CD14-positive monocyte (primary cell): ENCODE results near the gene USP31. TPM values are rescaled to one million over a fixed set of nuclear protein-coding genes. Genes with fewer than 3 reads are reported as not detected.
A peak's percentile ranks its signal among the peaks of the same experiment; 100 is the strongest.

Source experiments
- DNase-seq, 3 donors: peaks; one replicate each; pipeline ENCODE4 v3.0.0-alpha.2; 2011 to 2022
- H2AFZ ChIP-seq: 2 replicates; pipeline ENCODE4 v1.6.0; 2012; ENCODE audit warnings: mild to moderate bottlenecking, low read depth, low read length, inconsistent platforms; ENCODE audit not compliant: insufficient read depth, poor library complexity, severe bottlenecking
- H3K27ac ChIP-seq, 2 donors: 1 replicate in 1 of 2; 2 replicates in 1 of 2; pipeline ENCODE4 v1.5.1; 2012 to 2013; ENCODE audit warnings: low read length in 2 of 2, control low read depth in 1 of 2, inconsistent platforms in 1 of 2, low read depth in 1 of 2, mild to moderate bottlenecking in 1 of 2
- H3K27me3 ChIP-seq, 2 donors: one replicate each; pipeline versions ENCODE4 v1.6.0 to v1.6.1; 2011 to 2013; ENCODE audit warnings: low read length in 2 of 2; ENCODE audit not compliant: control insufficient read depth in 2 of 2, insufficient read depth in 2 of 2
- H3K36me3 ChIP-seq, 2 donors: replicated peaks in 1 of 2; 1 replicate in 1 of 2; 2 replicates in 1 of 2; pipeline versions ENCODE4 v1.5.1 to v1.6.1; 2012 to 2013; ENCODE audit warnings: low read length in 2 of 2, control low read depth in 1 of 2, inconsistent platforms in 1 of 2, mild to moderate bottlenecking in 1 of 2; ENCODE audit not compliant: insufficient read depth in 2 of 2, control insufficient read depth in 1 of 2
- H3K4me1 ChIP-seq, 2 donors: 1 replicate in 1 of 2; 2 replicates in 1 of 2; pipeline versions ENCODE4 v1.5.1 to v1.6.1; 2012 to 2013; ENCODE audit warnings: low read length in 2 of 2, control low read depth in 1 of 2, inconsistent platforms in 1 of 2, mild to moderate bottlenecking in 1 of 2, moderate library complexity in 1 of 2; ENCODE audit not compliant: insufficient read depth in 2 of 2, control insufficient read depth in 1 of 2
- H3K4me2 ChIP-seq: replicated peaks from 2 replicates; pipeline ENCODE3; 2012; ENCODE audit warnings: low read length, moderate library complexity, mild to moderate bottlenecking; ENCODE audit not compliant: poor library complexity, severe bottlenecking; ENCODE audit errors: extremely low read depth
- H3K4me3 ChIP-seq, 3 experiments: fragments of 200-600 bp in 1 of 3; sonication (generic) in 1 of 3; replicated peaks in 1 of 3; 1 replicate in 2 of 3; 2 replicates in 1 of 3; pipeline ENCODE4 v1.5.1; 2011 to 2013; ENCODE audit warnings: low read length in 3 of 3, mild to moderate bottlenecking in 3 of 3, control low read depth in 2 of 3, low read depth in 2 of 3, inconsistent platforms in 1 of 3, moderate library complexity in 1 of 3
- H3K79me2 ChIP-seq: 2 replicates; pipeline ENCODE4 v1.6.0; 2012; ENCODE audit warnings: mild to moderate bottlenecking, control low read depth, inconsistent platforms, low read length, moderate library complexity; ENCODE audit not compliant: insufficient read depth
- H3K9ac ChIP-seq: 2 replicates; pipeline ENCODE4 v1.6.0; 2017; ENCODE audit warnings: low read length, mild to moderate bottlenecking; ENCODE audit not compliant: insufficient read depth, poor library complexity, severe bottlenecking
- H3K9me3 ChIP-seq, 2 donors: replicated peaks in 1 of 2; 1 replicate in 1 of 2; 2 replicates in 1 of 2; pipeline versions ENCODE4 v1.5.1 to v1.6.1; 2012 to 2013; ENCODE audit warnings: low read length in 2 of 2, control low read depth in 1 of 2; ENCODE audit not compliant: control insufficient read depth in 1 of 2, insufficient read depth in 1 of 2
- H4K20me1 ChIP-seq: 2 replicates; pipeline ENCODE4 v1.6.0; 2012; ENCODE audit warnings: mild to moderate bottlenecking, low read length, control low read depth, moderate library complexity; ENCODE audit not compliant: insufficient read depth
- H3K27ac Mint-ChIP-seq, 7 donors: one replicate each; pipeline ENCODE4 v1.8.0; 2020; ENCODE audit warnings: mild to moderate bottlenecking in 7 of 7, mixed read lengths in 7 of 7, moderate library complexity in 6 of 7, inconsistent platforms in 2 of 7
- H3K27me3 Mint-ChIP-seq, 3 donors: one replicate each; pipeline ENCODE4 v1.8.0; 2021 to 2022; ENCODE audit warnings: low read depth in 3 of 3, mild to moderate bottlenecking in 3 of 3, mixed read lengths in 3 of 3, moderate library complexity in 3 of 3, inconsistent platforms in 1 of 3
- H3K36me3 Mint-ChIP-seq, 2 donors: one replicate each; pipeline ENCODE4 v1.8.0; 2020; ENCODE audit warnings: mixed read lengths in 2 of 2, inconsistent platforms in 1 of 2, mild to moderate bottlenecking in 1 of 2
- H3K4me1 Mint-ChIP-seq: one replicate; pipeline ENCODE4 v1.8.0; 2020; ENCODE audit warnings: mild to moderate bottlenecking, mixed read lengths
- H3K4me3 Mint-ChIP-seq, 2 donors: one replicate each; pipeline ENCODE4 v1.8.0; 2020; ENCODE audit warnings: mild to moderate bottlenecking in 2 of 2, mixed read lengths in 2 of 2, moderate library complexity in 1 of 2
- H3K9me3 Mint-ChIP-seq, 7 donors: one replicate each; pipeline ENCODE4 v1.8.0; 2020 to 2022; ENCODE audit warnings: mixed read lengths in 7 of 7, mild to moderate bottlenecking in 6 of 7, moderate library complexity in 6 of 7, inconsistent platforms in 2 of 7
- WGBS: methylation state at CpG from one replicate; pipeline ENCODE4 v1.1.5; 2013; ENCODE audit warnings: missing lambda C conversion rate; ENCODE audit not compliant: insufficient coverage; 5-methylcytosine and 5-hydroxymethylcytosine counted together
- intact Hi-C, 2 donors: fragments of 100-400 bp; cut with micrococcal nuclease; formaldehyde crosslinking; loops; one replicate each; pipeline versions ENCODE4 v1.15.0 to v1.15.1; 2023
- polyA plus RNA-seq, 3 donors: library from polyadenylated mRNA; depleted of rRNA in 1 of 3; unstranded in 2 of 3; stranded (reverse) in 1 of 3; fragments of 300-500 nt in 2 of 3; fragments of >200 nt in 1 of 3; fragmentation: Illumina TruSeq in 2 of 3; gene quantifications; 1 replicate in 2 of 3; 2 replicates in 1 of 3; pipeline ENCODE4 v1.2.3, GENCODE V29; 2012 to 2021
- TF ChIP-seq, protein P1 (sequence below): fragments of 200-600 bp; IDR thresholded peaks from one replicate; pipeline ENCODE4 v1.8.0; 2022; ENCODE audit warnings: antibody characterized with exemption, mild to moderate bottlenecking

USP31 gene
- polyA plus RNA-seq, 3 donors = 0.15 to 4.1 (median 0.36) TPM

DNA sequence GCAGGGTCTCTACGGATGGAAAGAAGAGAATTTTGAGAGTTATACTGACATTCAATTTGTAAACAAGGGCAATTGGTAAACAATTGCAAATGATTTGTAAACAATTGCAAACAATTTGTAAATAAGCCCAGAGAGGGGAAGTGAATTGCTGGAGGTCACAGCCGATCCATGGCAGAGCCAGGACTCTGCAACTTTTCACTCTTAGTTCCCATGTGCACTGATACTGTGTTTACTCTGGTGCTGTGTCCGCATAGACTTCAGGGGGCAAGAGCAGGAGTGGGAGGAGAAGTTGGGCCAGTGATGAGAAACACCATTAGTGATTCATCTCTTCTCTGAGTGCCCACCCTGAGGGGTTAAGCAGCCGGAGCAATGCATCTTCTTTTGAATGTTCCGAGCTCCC lies 47.3 kb upstream of the USP31 start:
- no peak overlapping the region for H2AFZ ChIP-seq
- TF ChIP-seq, protein P1, sequence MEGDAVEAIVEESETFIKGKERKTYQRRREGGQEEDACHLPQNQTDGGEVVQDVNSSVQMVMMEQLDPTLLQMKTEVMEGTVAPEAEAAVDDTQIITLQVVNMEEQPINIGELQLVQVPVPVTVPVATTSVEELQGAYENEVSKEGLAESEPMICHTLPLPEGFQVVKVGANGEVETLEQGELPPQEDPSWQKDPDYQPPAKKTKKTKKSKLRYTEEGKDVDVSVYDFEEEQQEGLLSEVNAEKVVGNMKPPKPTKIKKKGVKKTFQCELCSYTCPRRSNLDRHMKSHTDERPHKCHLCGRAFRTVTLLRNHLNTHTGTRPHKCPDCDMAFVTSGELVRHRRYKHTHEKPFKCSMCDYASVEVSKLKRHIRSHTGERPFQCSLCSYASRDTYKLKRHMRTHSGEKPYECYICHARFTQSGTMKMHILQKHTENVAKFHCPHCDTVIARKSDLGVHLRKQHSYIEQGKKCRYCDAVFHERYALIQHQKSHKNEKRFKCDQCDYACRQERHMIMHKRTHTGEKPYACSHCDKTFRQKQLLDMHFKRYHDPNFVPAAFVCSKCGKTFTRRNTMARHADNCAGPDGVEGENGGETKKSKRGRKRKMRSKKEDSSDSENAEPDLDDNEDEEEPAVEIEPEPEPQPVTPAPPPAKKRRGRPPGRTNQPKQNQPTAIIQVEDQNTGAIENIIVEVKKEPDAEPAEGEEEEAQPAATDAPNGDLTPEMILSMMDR = no peak
- peaks cover 4 to 6% of the 10 kb centered on the region in 2 donors for H3K4me1 ChIP-seq
- H3K4me3 ChIP-seq = no peak overlapping the region
- no peak overlapping the region for H3K9ac ChIP-seq
- H3K4me2 ChIP-seq = no peak overlapping the region
- no peak overlapping the region for H3K4me3 Mint-ChIP-seq
- H4K20me1 ChIP-seq = no peaks in the 10 kb centered on the region
- 65% methylated on average over 3 of the region's 5 CpGs for WGBS
- H3K4me1 Mint-ChIP-seq = peaks cover 6% of the 10 kb centered on the region
- H3K9me3 ChIP-seq = no peaks in the 10 kb centered on the region
- H3K27me3 Mint-ChIP-seq = peaks cover 5 to 10% (median 9%) of the 10 kb centered on the region in 3 donors
- intact Hi-C loops = no loop called here
- peaks cover 0 to 2% of the 10 kb centered on the region in 2 donors for H3K27me3 ChIP-seq
- H3K36me3 ChIP-seq = no peaks in the 10 kb centered on the region
- no peaks in the 10 kb centered on the region for H3K79me2 ChIP-seq
- no peak overlapping the region for H3K27ac Mint-ChIP-seq
- H3K27ac ChIP-seq = no peak overlapping the region
- no peaks in the 10 kb centered on the region for H3K36me3 Mint-ChIP-seq
- DNase-seq = no peak
- no peaks in the 10 kb centered on the region for H3K9me3 Mint-ChIP-seq

DNA sequence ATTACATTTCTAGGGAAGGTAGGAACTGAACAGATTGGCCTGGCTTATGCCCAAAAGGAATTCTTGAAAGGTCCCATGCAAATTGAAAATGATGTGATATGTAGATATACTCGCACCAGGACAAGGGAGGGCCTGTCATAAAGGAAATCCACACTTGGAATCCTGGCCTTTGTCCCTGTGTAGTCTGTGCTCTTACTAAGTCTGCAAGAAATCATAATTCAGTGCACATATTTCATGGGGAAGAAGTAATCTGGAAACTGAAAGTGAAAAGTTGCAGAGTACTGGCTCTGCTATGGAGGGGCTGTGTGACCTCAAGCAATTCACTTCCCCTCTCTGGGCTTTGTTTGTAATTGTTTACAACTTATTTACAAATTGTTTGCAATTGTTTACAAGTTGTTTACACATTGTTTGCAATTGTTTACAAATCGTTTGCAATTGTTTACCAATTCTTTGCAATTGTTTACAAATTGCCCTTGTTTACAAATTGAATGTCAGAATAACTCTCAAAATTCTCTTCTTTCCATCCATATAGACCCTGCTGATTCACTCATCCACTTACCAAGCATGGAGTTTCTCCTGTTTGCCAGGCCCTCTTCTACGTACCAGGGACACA lies 46.2 kb upstream of the USP31 start:
- 71% methylated on average over 1 of the region's 3 CpGs for WGBS
- Histone ChIP-seq H3K9me3 (no peaks in the 10 kb centered on the region), H3K79me2 (no peaks in the 10 kb centered on the region), H4K20me1 (no peaks in the 10 kb centered on the region), H3K4me1 (peaks cover 4 to 6% of the 10 kb centered on the region in 2 donors), H3K27me3 (peaks cover 0 to 2% of the 10 kb centered on the region in 2 donors), H3K27ac (no peak overlapping the region), H3K4me2 (no peak overlapping the region), H2AFZ (no peak overlapping the region), H3K36me3 (no peaks in the 10 kb centered on the region), H3K4me3 (no peak overlapping the region), H3K9ac (no peak overlapping the region)
- no peak overlapping the region for H3K4me3 Mint-ChIP-seq
- no peaks in the 10 kb centered on the region for H3K36me3 Mint-ChIP-seq
- peaks cover 4 to 9% (median 8%) of the 10 kb centered on the region in 3 donors for H3K27me3 Mint-ChIP-seq
- H3K4me1 Mint-ChIP-seq = peaks cover 6% of the 10 kb centered on the region
- H3K27ac Mint-ChIP-seq = peak overlapping the region in 1 of 7 donors; percentile 13
- intact Hi-C loops = no loop called here
- TF ChIP-seq, protein P1 = no peak
- no peaks in the 10 kb centered on the region for H3K9me3 Mint-ChIP-seq
- DNase-seq = no peak
